Spleen (tissue), 11 donors: ENCODE data around the gene ANKRD22. TPM values are rescaled to one million over a fixed set of nuclear protein-coding genes. Genes with fewer than 3 reads are reported as not detected.
"Not testable (repeated sequence)": the region's sequence is repeated elsewhere in the genome, so short reads cannot be mapped to it uniquely, and the experiment has no call there.

Experiments
- DNase-seq: peaks from one replicate; pipeline ENCODE4 v3.0.0-alpha.2; 2020
- H3K27ac ChIP-seq, 8 donors: fragments of 200-600 bp; sonication (generic) in 7 of 8; 1 replicate in 4 of 8; 2 replicates in 4 of 8; pipeline versions ENCODE4 v1.5.0 to v1.8.0; 2016 to 2021; ENCODE audit warnings: inconsistent platforms in 4 of 8, mild to moderate bottlenecking in 4 of 8, moderate library complexity in 1 of 8
- H3K27me3 ChIP-seq, 7 donors: fragments of 200-600 bp; sonication (generic) in 6 of 7; replicated peaks in 1 of 7; 1 replicate in 4 of 7; 2 replicates in 3 of 7; pipeline versions ENCODE4 v1.5.0 to v1.8.0; 2016 to 2021; ENCODE audit warnings: inconsistent platforms in 3 of 7, mild to moderate bottlenecking in 1 of 7
- H3K36me3 ChIP-seq, 6 donors: fragments of 200-600 bp; sonication (generic) in 5 of 6; 1 replicate in 4 of 6; 2 replicates in 2 of 6; pipeline versions ENCODE4 v1.5.0 to v1.8.0; 2016 to 2021; ENCODE audit warnings: inconsistent platforms in 2 of 6
- H3K4me1 ChIP-seq, 6 donors: fragments of 200-600 bp; sonication (generic) in 5 of 6; 1 replicate in 3 of 6; 2 replicates in 3 of 6; pipeline versions ENCODE4 v1.5.0 to v1.8.0; 2016 to 2021; ENCODE audit warnings: inconsistent platforms in 3 of 6
- H3K4me3 ChIP-seq, 8 donors: fragments of 200-600 bp; sonication (generic) in 7 of 8; 1 replicate in 4 of 8; 2 replicates in 4 of 8; pipeline versions ENCODE4 v1.5.0 to v1.8.0; 2016 to 2021; ENCODE audit warnings: inconsistent platforms in 4 of 8, mild to moderate bottlenecking in 4 of 8, moderate library complexity in 2 of 8
- H3K9me3 ChIP-seq, 8 donors: fragments of 200-600 bp; sonication (generic) in 7 of 8; 1 replicate in 4 of 8; 2 replicates in 4 of 8; pipeline versions ENCODE4 v1.5.0 to v1.8.0; 2016 to 2021; ENCODE audit warnings: inconsistent platforms in 4 of 8
- POLR2A ChIP-seq, 3 donors: fragments of 450-650 bp; IDR thresholded peaks; one replicate each; pipeline ENCODE4 v1.5.1; 2017; ENCODE audit warnings: antibody characterized with exemption in 3 of 3, mild to moderate bottlenecking in 1 of 3
- POLR2AphosphoS5 ChIP-seq, 3 donors: sonication (generic); formaldehyde crosslinking; IDR thresholded peaks; one replicate each; pipeline ENCODE4 v1.5.1; 2017; ENCODE audit warnings: antibody characterized with exemption in 3 of 3
- WGBS, 5 donors: extraction: QIAGEN DNeasy Blood & Tissue Kit in 3 of 5; methylation state at CpG; one replicate each; pipeline versions ENCODE4 v1.1.5 to v1.1.7; 2013 to 2018; 5-methylcytosine and 5-hydroxymethylcytosine counted together
- intact Hi-C: fragments of 100-400 bp; cut with DNase I; formaldehyde crosslinking; loops from one replicate; pipeline ENCODE4 v1.15.0; 2023; ENCODE audit warnings: low total_unique reads
- polyA plus RNA-seq, 3 donors: library from polyadenylated mRNA; stranded (reverse); fragments of 200-250 nt; gene quantifications; one replicate each; pipeline ENCODE4 v1.2.1, GENCODE V29; 2013
- total RNA-seq, 7 donors: library from RNA; depleted of rRNA in 3 of 7; stranded (reverse); fragments of >200 nt in 3 of 7; fragmentation: NEBNext Ultra II Directional in 4 of 7; extraction: Animal tissue kit (Norgen Biotek cat#: 25700) in 4 of 7; gene quantifications; one replicate each; pipeline versions ENCODE4 v1.1.0 to v1.2.1, GENCODE V29; 2016 to 2021
- TF ChIP-seq, protein P1 (sequence below), 11 experiments: fragments of 200-600 bp in 7 of 11; fragments of 450-650 bp in 4 of 11; sonication (generic) in 4 of 11; IDR thresholded peaks in 8 of 11; conservative IDR thresholded peaks in 3 of 11; 1 replicate in 7 of 11; 2 replicates in 4 of 11; pipeline versions ENCODE4 v1.4.0 to v1.8.0; 2016 to 2021; ENCODE audit warnings: antibody characterized with exemption in 11 of 11, inconsistent platforms in 4 of 11, mild to moderate bottlenecking in 1 of 11
- donor health status: healthy with polysubstance abuse.
- donor health status: DM: no; HTN: no; CAD: no; lungs with moderate emphysema.
- donor health status: DM: no; HTN: no; CAD: no.
- donor health status: Bipolar disorder and iron deficiency.
- donor health status: healthy.
- donor health status: DM: no; HTN: no; CAD: no.
- donor health status: DM: yes; HTN: yes; CAD: no.

The ANKRD22 gene
- total and polyA plus RNA-seq, 10 donors, result 2.2 to 11.5 (median 7.0) TPM

DNA sequence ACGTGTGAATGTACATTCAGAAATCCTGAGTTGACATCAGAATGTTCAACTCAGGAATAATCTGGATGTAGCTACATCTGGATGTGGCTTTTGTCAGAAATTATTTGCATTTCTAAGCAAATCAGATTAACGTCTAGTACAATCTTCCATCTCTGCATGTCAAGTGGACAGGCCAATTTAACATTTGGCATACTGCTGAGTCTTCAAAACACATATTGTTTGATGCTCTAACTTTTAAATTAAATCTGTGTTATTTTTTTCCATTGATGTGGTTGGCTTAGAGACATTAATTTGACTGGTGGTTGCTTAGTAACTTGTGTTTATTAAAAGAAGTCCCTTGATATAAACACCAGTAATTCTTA is 31.8 kb upstream of the ANKRD22 start:
- Histone ChIP-seq H3K9me3 (no peaks in the 10 kb centered on the region), H3K27ac (peak overlapping the region in 7 of 8 donors; percentile 11 to 98 (median 96)), H3K4me1 (peaks cover 22 to 93% (median 79%) of the 10 kb centered on the region in 6 donors), H3K4me3 (peak overlapping the region in 1 of 8 donors; percentile 90), H3K36me3 (no peaks in the 10 kb centered on the region), H3K27me3 (no peaks in the 10 kb centered on the region)
- no peak for DNase-seq
- TF ChIP-seq, protein P1, sequence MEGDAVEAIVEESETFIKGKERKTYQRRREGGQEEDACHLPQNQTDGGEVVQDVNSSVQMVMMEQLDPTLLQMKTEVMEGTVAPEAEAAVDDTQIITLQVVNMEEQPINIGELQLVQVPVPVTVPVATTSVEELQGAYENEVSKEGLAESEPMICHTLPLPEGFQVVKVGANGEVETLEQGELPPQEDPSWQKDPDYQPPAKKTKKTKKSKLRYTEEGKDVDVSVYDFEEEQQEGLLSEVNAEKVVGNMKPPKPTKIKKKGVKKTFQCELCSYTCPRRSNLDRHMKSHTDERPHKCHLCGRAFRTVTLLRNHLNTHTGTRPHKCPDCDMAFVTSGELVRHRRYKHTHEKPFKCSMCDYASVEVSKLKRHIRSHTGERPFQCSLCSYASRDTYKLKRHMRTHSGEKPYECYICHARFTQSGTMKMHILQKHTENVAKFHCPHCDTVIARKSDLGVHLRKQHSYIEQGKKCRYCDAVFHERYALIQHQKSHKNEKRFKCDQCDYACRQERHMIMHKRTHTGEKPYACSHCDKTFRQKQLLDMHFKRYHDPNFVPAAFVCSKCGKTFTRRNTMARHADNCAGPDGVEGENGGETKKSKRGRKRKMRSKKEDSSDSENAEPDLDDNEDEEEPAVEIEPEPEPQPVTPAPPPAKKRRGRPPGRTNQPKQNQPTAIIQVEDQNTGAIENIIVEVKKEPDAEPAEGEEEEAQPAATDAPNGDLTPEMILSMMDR (IDR thresholded peaks at IDR 0.05 in 8 of 11, conservative IDR thresholded peaks at IDR 0.05 in 3 of 11), result no peak
- no peak for TF ChIP-seq POLR2A (IDR thresholded peaks at IDR 0.05)
- TF ChIP-seq POLR2AphosphoS5 (IDR thresholded peaks at IDR 0.05), result no peak
- 47 to 70% (median 68%) methylated on average over 2 of the region's 2 CpGs for WGBS, 5 donors
- intact Hi-C loops, result loop anchor here (10.0 kb wide), 1 partner anchor 101 kb away; no protein-coding TSS in a partner anchor

DNA sequence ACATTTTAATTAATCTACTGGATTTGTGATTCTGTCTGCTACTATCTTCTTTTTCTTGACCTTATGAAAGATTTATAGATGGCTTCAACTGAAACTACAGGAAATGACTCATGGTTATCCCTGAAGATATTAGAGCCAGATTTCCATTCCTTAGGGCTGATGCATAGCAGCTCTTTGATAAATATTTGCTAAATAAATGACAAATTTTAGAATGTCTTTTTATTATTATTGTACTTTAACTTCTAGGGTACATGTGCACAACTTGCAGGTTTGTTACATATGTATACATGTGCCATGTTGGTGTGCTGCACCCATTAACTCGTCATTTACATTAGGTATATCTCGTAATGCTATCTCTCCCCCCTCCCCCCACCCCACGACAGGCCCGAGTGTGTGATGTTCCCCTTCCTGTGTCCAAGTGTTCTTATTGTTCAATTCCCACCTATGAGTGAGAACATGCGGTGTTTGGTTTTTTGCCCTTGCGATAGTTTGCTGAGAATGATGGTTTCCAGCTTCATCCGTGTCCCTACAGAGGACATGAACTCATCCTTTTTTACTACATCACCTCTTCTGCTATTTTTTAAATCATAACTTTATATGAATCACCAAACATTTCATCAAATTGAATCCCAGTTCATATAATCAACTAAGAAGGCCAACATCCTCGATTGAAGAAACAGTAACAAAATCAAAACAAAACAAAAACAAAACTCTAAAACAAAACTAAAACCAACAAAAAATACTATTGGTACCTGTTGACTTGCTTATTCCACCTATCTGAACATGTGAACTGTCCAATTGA is 31.2 kb upstream of the ANKRD22 start:
- peaks cover 22 to 92% (median 79%) of the 10 kb centered on the region in 6 donors for H3K4me1 ChIP-seq
- WGBS, 5 donors, result 60 to 77% (median 66%) methylated on average over 8 of the region's 8 CpGs
- not testable (repeated sequence) for H3K36me3 ChIP-seq, H3K27me3 ChIP-seq, H3K9me3 ChIP-seq, DNase-seq
- peak overlapping the region in 7 of 8 donors; percentile 93 to 98 (median 96) for H3K27ac ChIP-seq
- H3K4me3 ChIP-seq, result peak overlapping the region in 1 of 8 donors; percentile 90
- intact Hi-C loops, result loop anchor here (10.0 kb wide), 1 partner anchor 102 kb away; no protein-coding TSS in a partner anchor

DNA sequence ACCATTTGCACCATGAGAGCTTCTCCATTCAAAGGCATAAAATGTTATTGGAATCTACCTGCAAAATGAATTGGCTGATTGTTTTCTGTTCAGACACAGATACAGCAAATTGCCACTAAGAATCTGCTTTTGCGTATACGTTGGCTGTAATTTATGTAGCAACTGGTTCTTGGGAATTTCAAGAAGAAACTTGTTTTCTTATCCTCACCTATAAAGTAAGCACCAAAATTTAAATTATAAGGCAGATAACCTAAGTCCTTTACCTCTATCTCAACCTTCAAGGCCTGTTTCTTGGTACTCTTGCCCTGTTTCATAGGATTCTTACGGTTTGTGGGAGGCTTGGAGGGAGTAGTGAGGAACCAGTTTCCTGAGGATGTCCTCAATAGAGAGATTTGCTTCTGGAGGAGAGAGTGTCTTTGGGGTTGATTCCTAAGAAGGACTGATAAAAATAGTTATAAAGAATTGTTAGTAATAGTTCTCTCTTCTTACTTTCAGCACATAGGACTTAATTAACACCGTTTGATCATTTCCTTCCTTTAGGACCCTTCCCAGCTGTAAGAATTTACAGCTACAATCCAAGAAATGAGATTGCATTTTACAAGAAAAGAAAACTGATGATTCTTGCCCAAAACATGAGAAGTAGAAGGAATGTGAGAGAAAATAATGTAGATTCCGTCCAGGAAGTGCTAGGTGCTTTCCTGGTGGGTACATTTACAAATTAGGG is 30.4 kb upstream of the ANKRD22 start:
- WGBS, 5 donors, result 42 to 61% (median 53%) methylated on average over 5 of the region's 5 CpGs
- H3K27ac ChIP-seq, result peak overlapping the region; percentile 93 to 98 (median 96)
- no peaks in the 10 kb centered on the region for H3K27me3 ChIP-seq
- H3K4me3 ChIP-seq, result peak overlapping the region in 6 of 8 donors; percentile 52 to 90 (median 81)
- intact Hi-C loops, result loop anchor here (10.0 kb wide), 1 partner anchor 103 kb away; no protein-coding TSS in a partner anchor
- no peaks in the 10 kb centered on the region for H3K9me3 ChIP-seq
- DNase-seq, result no peak
- TF ChIP-seq POLR2AphosphoS5 (IDR thresholded peaks at IDR 0.05) (no peak), POLR2A (IDR thresholded peaks at IDR 0.05) (no peak)
- TF ChIP-seq, protein P1 (IDR thresholded peaks at IDR 0.05 in 8 of 11, conservative IDR thresholded peaks at IDR 0.05 in 3 of 11), result no peak
- no peaks in the 10 kb centered on the region for H3K36me3 ChIP-seq
- peaks cover 22 to 84% (median 75%) of the 10 kb centered on the region in 6 donors for H3K4me1 ChIP-seq

DNA sequence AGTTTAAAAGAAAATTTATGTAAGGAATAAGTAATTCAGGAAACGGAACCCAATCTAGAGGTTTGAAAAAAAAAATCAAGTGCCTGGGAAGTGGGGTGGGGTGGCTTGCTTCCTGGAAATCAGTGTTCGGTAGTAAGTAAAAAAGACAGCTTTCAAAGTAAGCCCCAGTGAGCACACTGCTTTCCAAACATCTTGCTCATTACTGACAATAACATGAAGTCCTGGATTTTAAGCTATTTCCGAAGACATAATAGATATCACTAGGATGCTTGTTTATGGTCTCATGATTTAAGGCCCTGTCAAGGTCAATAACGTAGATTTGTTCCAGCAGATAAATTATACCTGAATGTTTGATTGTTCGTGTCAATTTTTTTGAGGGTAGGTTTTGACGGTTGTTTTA is 29.7 kb upstream of the ANKRD22 start:
- DNase-seq, result no peak

More for the DNA sequence above, 29.7 kb upstream of the ANKRD22 start:
- no peaks in the 10 kb centered on the region for H3K36me3 ChIP-seq
- 13 to 31% (median 21%) methylated on average over 6 of the region's 6 CpGs for WGBS, 5 donors
- no peaks in the 10 kb centered on the region for H3K27me3 ChIP-seq
- intact Hi-C loops, result loop anchor here (10.0 kb wide), 1 partner anchor 103 kb away; no protein-coding TSS in a partner anchor
- peaks cover 22 to 77% (median 67%) of the 10 kb centered on the region in 6 donors for H3K4me1 ChIP-seq
- peak overlapping the region; percentile 93 to 98 (median 96) for H3K27ac ChIP-seq
- H3K9me3 ChIP-seq, result no peaks in the 10 kb centered on the region
- H3K4me3 ChIP-seq, result peak overlapping the region; percentile 52 to 90 (median 81)
- TF ChIP-seq POLR2A (IDR thresholded peaks at IDR 0.05) (no peak), POLR2AphosphoS5 (IDR thresholded peaks at IDR 0.05) (no peak)
- TF ChIP-seq, protein P1 (IDR thresholded peaks at IDR 0.05 in 8 of 11, conservative IDR thresholded peaks at IDR 0.05 in 3 of 11), result no peak
